ENCODE measurements around the gene PCGF2. TPM values are rescaled to one million over a fixed set of nuclear protein-coding genes. Genes with fewer than 3 reads are reported as not detected.

Gene PCGF2
- total RNA-seq, 2 experiments from 2014 or later = 12.8 to 47.3 TPM

DNA sequence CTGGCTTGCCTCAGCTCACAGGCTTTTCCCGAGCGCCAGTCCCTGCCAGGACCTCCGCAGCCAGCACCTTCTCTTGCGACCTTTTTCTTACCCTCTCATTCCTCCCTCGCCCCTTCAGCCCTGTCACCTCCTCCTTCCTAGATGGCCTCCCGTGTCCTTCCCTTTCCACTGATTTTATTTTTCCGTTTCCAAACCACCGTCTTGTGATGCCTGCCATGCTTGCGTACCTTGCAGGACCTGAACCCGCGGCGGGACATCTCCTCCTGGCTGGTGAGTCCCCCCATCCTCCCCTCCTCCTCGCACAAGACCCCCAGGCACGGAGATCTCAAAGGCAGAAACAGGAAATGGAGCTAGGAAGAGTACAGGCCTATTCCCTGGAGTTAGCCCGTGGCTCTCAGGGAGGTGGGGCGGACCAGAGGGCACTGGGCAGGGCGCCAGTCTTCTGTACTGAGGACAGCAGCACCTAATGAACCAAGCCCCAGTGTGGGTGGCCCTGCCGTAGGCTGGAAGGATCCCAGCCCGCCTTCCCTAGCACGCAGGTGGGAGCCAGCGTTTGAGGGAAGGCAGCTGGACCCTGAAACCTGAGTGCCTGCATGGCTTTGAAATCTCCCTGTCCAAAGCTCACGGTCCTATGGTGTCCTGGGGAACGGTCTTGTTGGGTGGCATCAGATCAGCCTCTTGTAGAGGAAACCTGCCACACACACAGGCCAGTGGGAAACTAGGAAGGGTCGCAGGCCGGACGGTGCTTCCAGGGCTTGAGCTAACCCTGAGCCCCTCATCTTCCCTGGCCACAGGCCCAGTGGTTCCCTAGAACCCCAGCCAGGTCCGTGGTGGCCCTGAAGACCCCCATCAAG, 17.4 kb downstream of the PCGF2 start:
- ChIA-PET CTCF (ENCODE audit: unreplicated experiment) (interaction anchor here (0.6 kb wide), 1 partner anchor 147 kb away, joined by 4 read pairs; no protein-coding TSS in a partner anchor), POLR2A (interaction anchor here (0.5 to 1.5 kb wide), 4 partner anchors 15 to 187 kb away, joined by 3 to 4 read pairs (median 4); no protein-coding TSS in a partner anchor)
- H2AFZ ChIP-seq (ENCODE audit: low read length) = peak overlapping the region; percentile 67; the same call in 1 of the 2 replicates
- peak overlapping the region; percentile 39 for H3K27ac ChIP-seq (ENCODE audit: low read depth, low read length, poor library complexity, severe bottlenecking)
- BruUV-seq (replicated peaks) = no TSS peak
- no peaks in the 10 kb centered on the region for H3K9me3 ChIP-seq (ENCODE audit: low read length)
- TF ChIP-seq CTCF (conservative IDR thresholded peaks at IDR 0.05; ENCODE audit: low read length) (no peak), EZH2phosphoT487 (IDR thresholded peaks at IDR 0.05; ENCODE audit: borderline replicate concordance, low read depth, low read length) (no peak)
- peak overlapping the region; percentile 82 for H3K4me3 ChIP-seq (ENCODE audit: low read depth, low read length, poor library complexity, severe bottlenecking)
- peak overlapping the region; percentile 76 for H3K4me2 ChIP-seq (ENCODE audit: low read length)
- DNase-seq (ENCODE audit: low spot score) = peak; percentile 25
- intact Hi-C loops (cut with micrococcal nuclease; ENCODE audit: unreplicated experiment) = loop anchor here (1.0 kb wide), 1 partner anchor 17 kb away; no protein-coding TSS in a partner anchor
- peaks cover 34% of the 10 kb centered on the region for H3K36me3 ChIP-seq (ENCODE audit: insufficient read depth, low read length)
- peaks cover 12% of the 10 kb centered on the region; the same call in 1 of the 2 replicates for H4K20me1 ChIP-seq (ENCODE audit: insufficient read depth, low read length)
- H3K4me1 ChIP-seq (ENCODE audit: insufficient read depth, low read length, poor library complexity, severe bottlenecking) = peaks cover 85% of the 10 kb centered on the region
- no peaks in the 10 kb centered on the region for H3K79me2 ChIP-seq (ENCODE audit: insufficient read depth, low read depth, low read length)
- H3K9me2 ChIP-seq (ENCODE audit: insufficient read depth, low read length) = no peaks in the 10 kb centered on the region

- intact Hi-C loops (cut with micrococcal nuclease; ENCODE audit: unreplicated experiment) = loop anchor here (1.0 kb wide), 1 partner anchor 17 kb away; no protein-coding TSS in a partner anchor
Measured at GRCh38 chr17:38729886-38730525, 18.1 kb downstream of the PCGF2 start, which contains the start of gene CISD3. TSS of gene CISD3 (plus strand) at chr17:38730341. CDS start at chr17:38730359, 18 bp downstream.

More at GRCh38 chr17:38729886-38730525, 18.1 kb downstream of the PCGF2 start, which contains the start of gene CISD3:
- peaks cover 12% of the 10 kb centered on the region; the same call in 1 of the 2 replicates for H4K20me1 ChIP-seq (ENCODE audit: insufficient read depth, low read length)
- H3K9me3 ChIP-seq (ENCODE audit: low read length) = no peaks in the 10 kb centered on the region
- H3K36me3 ChIP-seq (ENCODE audit: insufficient read depth, low read length) = peaks cover 33% of the 10 kb centered on the region
- TF ChIP-seq EZH2phosphoT487 (IDR thresholded peaks at IDR 0.05; ENCODE audit: borderline replicate concordance, low read depth, low read length) (no peak), CTCF (conservative IDR thresholded peaks at IDR 0.05; ENCODE audit: low read length) (peak; percentile 75)
- peak within 1 kb of the TSS; percentile 82 for H3K4me3 ChIP-seq (ENCODE audit: low read depth, low read length, poor library complexity, severe bottlenecking)
- H3K79me2 ChIP-seq (ENCODE audit: insufficient read depth, low read depth, low read length) = no peaks in the 10 kb centered on the region
- H3K4me1 ChIP-seq (ENCODE audit: insufficient read depth, low read length, poor library complexity, severe bottlenecking) = peaks cover 80% of the 10 kb centered on the region
- no peaks in the 10 kb centered on the region for H3K9me2 ChIP-seq (ENCODE audit: insufficient read depth, low read length)
- H3K27ac ChIP-seq (ENCODE audit: low read depth, low read length, poor library complexity, severe bottlenecking) = peak within 1 kb of the TSS; percentile 39
- CTCF ChIA-PET (ENCODE audit: unreplicated experiment) = no interaction called here
- POLR2A ChIA-PET = no interaction called here
- peak within 1 kb of the TSS; percentile 76 for H3K4me2 ChIP-seq (ENCODE audit: low read length)
- DNase-seq (ENCODE audit: low spot score) = peak; percentile 95
- peak within 1 kb of the TSS; percentile 67; the same call in 1 of the 2 replicates for H2AFZ ChIP-seq (ENCODE audit: low read length)
- no TSS peak for BruUV-seq (replicated peaks)
